HepG2 (cell line): ENCODE measurements around the gene PSORS1C2.
"Not testable (repeated sequence)": the region's sequence is repeated elsewhere in the genome, so short reads cannot be mapped to it uniquely, and the experiment has no call there.

Experiments used
- ETV6 ChIP-seq: sonication (generic); formaldehyde crosslinking; conservative IDR thresholded peaks from 2 replicates; pipeline ENCODE4 v1.4.0; 2020; ENCODE audit warnings: missing genetic modification reagents
- ZNF704 ChIP-seq: sonication (generic); formaldehyde crosslinking; IDR thresholded peaks from 2 replicates; pipeline ENCODE4 v1.8.1; 2023; ENCODE audit warnings: mild to moderate bottlenecking, inconsistent platforms, moderate library complexity, missing genetic modification reagents, borderline replicate concordance

GRCh38 chr6:31169858-31170599 lies 31.2 kb upstream of the PSORS1C2 start:
- TF ChIP-seq ETV6, ZNF704 (CRISPR knock-in tag): not testable (repeated sequence)
